ENCODE results near the gene PTPN12. TPM values are rescaled to one million over a fixed set of nuclear protein-coding genes. Genes with fewer than 3 reads are reported as not detected.
A peak's percentile ranks its signal among the peaks of the same experiment; 100 is the strongest.
"Not testable (repeated sequence)": the region's sequence is repeated elsewhere in the genome, so short reads cannot be mapped to it uniquely, and the experiment has no call there.

The PTPN12 gene
- total and polyA plus RNA-seq, 7 donors = 16.5 to 52.6 (median 34.0) TPM

DNA sequence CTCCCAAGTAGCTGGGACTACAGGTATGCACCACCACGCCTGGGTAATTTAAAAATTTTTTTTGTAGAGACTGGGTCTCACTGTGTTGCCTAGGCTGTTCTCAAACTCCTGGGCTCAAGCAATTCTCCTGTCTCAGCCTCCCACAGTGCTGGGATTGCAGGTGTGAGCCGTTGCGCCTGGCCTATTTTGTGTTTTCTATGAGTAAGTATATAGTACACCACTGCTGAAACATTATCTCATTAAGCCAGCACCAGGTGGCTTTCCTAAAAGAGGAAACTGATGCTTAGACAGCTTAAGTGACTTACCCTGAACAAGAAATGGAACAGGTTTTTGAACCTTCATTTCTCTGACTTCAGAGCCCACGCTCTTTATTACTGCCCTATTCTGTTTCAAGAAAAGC, 7.8 kb upstream of the PTPN12 start:
- WGBS, 3 donors = 62 to 88% (median 87%) methylated on average over 4 of the region's 4 CpGs
- no peak for DNase-seq
- Histone ChIP-seq H3K27ac (no peak overlapping the region), H3K4me3 (no peak overlapping the region), H3K4me1 (no peaks in the 10 kb centered on the region), H3K27me3 (ENCODE audit: insufficient read depth in 3 of 3, low read length in 2 of 3) (no peaks in the 10 kb centered on the region), H3K9me3 (no peaks in the 10 kb centered on the region), H3K36me3 (ENCODE audit: insufficient read depth in 1 of 2, low read depth in 1 of 2) (no peaks in the 10 kb centered on the region)
- TF ChIP-seq, protein P1, sequence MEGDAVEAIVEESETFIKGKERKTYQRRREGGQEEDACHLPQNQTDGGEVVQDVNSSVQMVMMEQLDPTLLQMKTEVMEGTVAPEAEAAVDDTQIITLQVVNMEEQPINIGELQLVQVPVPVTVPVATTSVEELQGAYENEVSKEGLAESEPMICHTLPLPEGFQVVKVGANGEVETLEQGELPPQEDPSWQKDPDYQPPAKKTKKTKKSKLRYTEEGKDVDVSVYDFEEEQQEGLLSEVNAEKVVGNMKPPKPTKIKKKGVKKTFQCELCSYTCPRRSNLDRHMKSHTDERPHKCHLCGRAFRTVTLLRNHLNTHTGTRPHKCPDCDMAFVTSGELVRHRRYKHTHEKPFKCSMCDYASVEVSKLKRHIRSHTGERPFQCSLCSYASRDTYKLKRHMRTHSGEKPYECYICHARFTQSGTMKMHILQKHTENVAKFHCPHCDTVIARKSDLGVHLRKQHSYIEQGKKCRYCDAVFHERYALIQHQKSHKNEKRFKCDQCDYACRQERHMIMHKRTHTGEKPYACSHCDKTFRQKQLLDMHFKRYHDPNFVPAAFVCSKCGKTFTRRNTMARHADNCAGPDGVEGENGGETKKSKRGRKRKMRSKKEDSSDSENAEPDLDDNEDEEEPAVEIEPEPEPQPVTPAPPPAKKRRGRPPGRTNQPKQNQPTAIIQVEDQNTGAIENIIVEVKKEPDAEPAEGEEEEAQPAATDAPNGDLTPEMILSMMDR (IDR thresholded peaks at IDR 0.05) = no peak
- ATAC-seq = no peak
- intact Hi-C loops (cut with DNase I) = no loop called here

DNA sequence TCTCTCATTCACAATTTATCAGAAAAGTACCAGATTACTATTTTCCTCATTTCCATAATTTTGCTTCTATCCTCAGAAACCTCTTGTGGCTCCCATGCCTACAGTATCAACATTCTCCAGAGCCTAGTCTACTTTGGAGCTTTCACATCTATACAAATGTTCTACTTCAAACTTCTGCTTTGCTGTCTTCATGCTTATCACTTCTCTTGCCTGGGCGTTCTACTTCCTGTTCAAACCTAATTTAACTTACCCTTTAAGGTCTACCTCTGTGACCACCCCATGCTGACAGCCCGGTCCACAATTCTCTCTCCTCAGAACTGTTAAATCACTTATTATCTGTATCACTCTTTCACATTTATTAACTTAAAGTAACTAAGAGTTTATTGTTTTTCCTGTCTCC, 6.1 kb upstream of the PTPN12 start:
- no peaks in the 10 kb centered on the region for H3K27me3 ChIP-seq (ENCODE audit: insufficient read depth in 3 of 3, low read length in 2 of 3)
- no peaks in the 10 kb centered on the region for H3K9me3 ChIP-seq
- H3K4me3 ChIP-seq = no peak overlapping the region
- intact Hi-C loops (cut with DNase I) = no loop called here
- WGBS, 3 donors = 73 to 79% (median 76%) methylated on average over 2 of the region's 2 CpGs
- ATAC-seq = no peak
- H3K27ac ChIP-seq = no peak overlapping the region
- peaks cover 3% of the 10 kb centered on the region for H3K4me1 ChIP-seq
- DNase-seq = no peak
- TF ChIP-seq, protein P1 (IDR thresholded peaks at IDR 0.05) = no peak
- no peaks in the 10 kb centered on the region for H3K36me3 ChIP-seq (ENCODE audit: insufficient read depth in 1 of 2, low read depth in 1 of 2)

DNA sequence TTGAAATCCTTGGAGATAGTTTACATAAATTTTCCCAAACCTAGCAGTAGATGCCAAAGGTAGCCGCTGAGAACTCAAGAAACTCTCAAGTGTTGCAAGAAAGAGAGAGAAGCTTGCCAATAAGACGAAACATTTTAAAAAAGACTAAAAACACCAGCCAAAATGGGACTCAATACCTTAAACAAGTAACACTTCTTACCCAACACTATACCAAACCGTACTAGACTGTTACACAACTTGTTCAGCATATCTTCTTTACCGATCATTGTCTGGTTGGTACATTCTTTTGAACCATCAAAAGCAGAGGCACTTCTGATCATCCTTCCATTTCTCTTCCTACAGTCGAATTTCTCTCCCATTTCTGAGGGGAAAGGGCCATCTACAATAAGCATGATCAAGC, 4.8 kb upstream of the PTPN12 start:
- Histone ChIP-seq H3K27ac (no peak overlapping the region), H3K36me3 (ENCODE audit: insufficient read depth in 1 of 2, low read depth in 1 of 2) (no peaks in the 10 kb centered on the region), H3K4me1 (peaks cover 4% of the 10 kb centered on the region), H3K4me3 (no peak overlapping the region), H3K9me3 (no peaks in the 10 kb centered on the region), H3K27me3 (ENCODE audit: insufficient read depth in 3 of 3, low read length in 2 of 3) (no peaks in the 10 kb centered on the region)
- 86 to 94% (median 88%) methylated on average over 5 of the region's 5 CpGs for WGBS, 3 donors
- intact Hi-C loops (cut with DNase I) = no loop called here
- ATAC-seq (no peak), DNase-seq (no peak)
- TF ChIP-seq, protein P1 (IDR thresholded peaks at IDR 0.05) = no peak

DNA sequence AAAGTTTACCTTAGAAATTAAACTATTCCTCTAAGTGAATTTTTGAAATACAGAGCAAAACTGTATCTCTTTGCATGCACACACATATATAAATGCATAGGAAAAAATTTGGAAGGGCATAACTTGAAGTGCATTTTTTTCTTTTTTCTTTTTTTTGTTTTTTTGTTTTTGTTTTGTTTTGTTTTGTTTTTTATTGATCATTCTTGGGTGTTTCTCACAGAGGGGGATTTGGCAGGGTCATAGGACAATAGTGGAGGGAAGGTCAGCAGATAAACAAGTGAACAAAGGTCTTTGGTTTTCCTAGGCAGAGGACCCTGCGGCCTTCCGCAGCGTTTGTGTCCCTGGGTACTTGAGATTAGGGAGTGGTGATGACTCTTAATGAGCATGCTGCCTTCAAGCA, 4.4 kb upstream of the PTPN12 start:
- H3K27me3 ChIP-seq (ENCODE audit: insufficient read depth in 3 of 3, low read length in 2 of 3); intact Hi-C loops (cut with DNase I); H3K36me3 ChIP-seq (ENCODE audit: insufficient read depth in 1 of 2, low read depth in 1 of 2); DNase-seq; H3K4me3 ChIP-seq; H3K27ac ChIP-seq; H3K4me1 ChIP-seq; H3K9me3 ChIP-seq; ATAC-seq: not testable (repeated sequence)
- 67% methylated on average over 3 of the region's 3 CpGs; no CpG with 5 or more reads in 2 of the 3 donors for WGBS, 3 donors

DNA sequence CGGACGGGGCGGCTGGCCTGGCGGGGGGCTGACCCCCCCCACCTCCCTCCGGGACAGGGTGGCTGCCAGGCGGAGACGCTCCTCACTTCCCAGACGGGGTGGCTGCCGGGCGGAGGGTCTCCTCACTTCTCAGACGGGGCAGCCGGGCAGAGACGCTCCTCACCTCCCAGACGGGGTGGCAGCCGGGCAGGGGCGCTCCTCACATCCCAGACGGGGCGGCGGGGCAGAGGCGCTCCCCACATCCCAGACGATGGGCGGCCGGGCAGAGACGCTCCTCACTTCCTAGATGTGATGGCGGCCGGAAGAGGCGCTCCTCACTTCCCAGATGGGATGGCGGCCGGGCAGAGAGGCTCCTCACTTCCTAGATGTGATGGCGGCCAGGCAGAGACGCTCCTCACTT, 3.0 kb upstream of the PTPN12 start:
- H3K9me3 ChIP-seq; ATAC-seq; H3K4me1 ChIP-seq; DNase-seq; intact Hi-C loops (cut with DNase I); H3K36me3 ChIP-seq (ENCODE audit: insufficient read depth in 1 of 2, low read depth in 1 of 2); H3K4me3 ChIP-seq; H3K27ac ChIP-seq; H3K27me3 ChIP-seq (ENCODE audit: insufficient read depth in 3 of 3, low read length in 2 of 3): not testable (repeated sequence)
- 97 to 99% (median 99%) methylated on average over 12 to 27 of the region's 31 CpGs for WGBS, 3 donors

DNA sequence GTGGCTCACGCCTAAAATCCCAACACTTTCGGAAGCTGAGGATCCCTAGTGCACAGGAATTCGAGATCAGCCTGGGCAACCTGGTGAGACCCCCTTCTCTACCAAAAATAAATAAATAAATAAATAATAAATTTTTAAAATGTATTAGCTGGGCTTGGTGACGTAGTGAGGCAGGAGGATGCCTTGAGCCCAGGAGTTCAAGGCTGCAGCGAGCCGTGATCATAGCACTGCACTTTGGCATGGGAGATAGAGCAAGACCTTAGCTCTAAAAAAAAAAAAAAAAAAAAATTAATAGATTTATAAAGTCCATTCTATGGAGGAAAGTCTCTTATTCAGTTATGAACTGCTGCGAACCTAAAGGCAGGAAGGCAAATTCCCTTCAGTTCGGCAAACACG, 1.1 kb upstream of the PTPN12 start:
- Histone ChIP-seq H3K27me3 (ENCODE audit: insufficient read depth in 3 of 3, low read length in 2 of 3) (no peaks in the 10 kb centered on the region), H3K36me3 (ENCODE audit: insufficient read depth in 1 of 2, low read depth in 1 of 2) (no peaks in the 10 kb centered on the region), H3K27ac (peak overlapping the region; percentile 93), H3K4me1 (peaks cover 15% of the 10 kb centered on the region), H3K9me3 (no peaks in the 10 kb centered on the region), H3K4me3 (peak overlapping the region; percentile 86)
- 34 to 37% (median 35%) methylated on average over 9 of the region's 9 CpGs for WGBS, 3 donors
- TF ChIP-seq, protein P1 (IDR thresholded peaks at IDR 0.05) = no peak
- ATAC-seq (no peak), DNase-seq (no peak)
- intact Hi-C loops (cut with DNase I) = loop anchor here in 1 of 2 donors (5.0 kb wide), 1 partner anchor 119 kb away; the partner anchor contains the start of gene GSAP
